Mammary epithelial cell (primary cell): Measurements from ENCODE around the gene TRPV3.

Experiments used
- EZH2 ChIP-seq: IDR thresholded peaks from 2 replicates; pipeline ENCODE4 v1.6.1; 2012; ENCODE audit warnings: low read length, inconsistent platforms, borderline replicate concordance
- TF ChIP-seq, protein P1 (sequence below), 2 donors: IDR thresholded peaks in 1 of 2; conservative IDR thresholded peaks in 1 of 2; 2 replicates each; pipeline ENCODE4 v1.5.1; 2011 to 2012; ENCODE audit warnings: inconsistent platforms in 2 of 2, low read length in 2 of 2, mild to moderate bottlenecking in 2 of 2, control low read depth in 1 of 2, low read depth in 1 of 2; ENCODE audit not compliant: insufficient read depth in 1 of 2; ENCODE audit errors: extremely low read depth in 1 of 2

- TF ChIP-seq EZH2, result no peak
- TF ChIP-seq, protein P1, sequence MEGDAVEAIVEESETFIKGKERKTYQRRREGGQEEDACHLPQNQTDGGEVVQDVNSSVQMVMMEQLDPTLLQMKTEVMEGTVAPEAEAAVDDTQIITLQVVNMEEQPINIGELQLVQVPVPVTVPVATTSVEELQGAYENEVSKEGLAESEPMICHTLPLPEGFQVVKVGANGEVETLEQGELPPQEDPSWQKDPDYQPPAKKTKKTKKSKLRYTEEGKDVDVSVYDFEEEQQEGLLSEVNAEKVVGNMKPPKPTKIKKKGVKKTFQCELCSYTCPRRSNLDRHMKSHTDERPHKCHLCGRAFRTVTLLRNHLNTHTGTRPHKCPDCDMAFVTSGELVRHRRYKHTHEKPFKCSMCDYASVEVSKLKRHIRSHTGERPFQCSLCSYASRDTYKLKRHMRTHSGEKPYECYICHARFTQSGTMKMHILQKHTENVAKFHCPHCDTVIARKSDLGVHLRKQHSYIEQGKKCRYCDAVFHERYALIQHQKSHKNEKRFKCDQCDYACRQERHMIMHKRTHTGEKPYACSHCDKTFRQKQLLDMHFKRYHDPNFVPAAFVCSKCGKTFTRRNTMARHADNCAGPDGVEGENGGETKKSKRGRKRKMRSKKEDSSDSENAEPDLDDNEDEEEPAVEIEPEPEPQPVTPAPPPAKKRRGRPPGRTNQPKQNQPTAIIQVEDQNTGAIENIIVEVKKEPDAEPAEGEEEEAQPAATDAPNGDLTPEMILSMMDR (conservative IDR thresholded peaks at IDR 0.05 in 1 of 2, IDR thresholded peaks at IDR 0.05 in 1 of 2; ENCODE audit: extremely low read depth in 1 of 2, insufficient read depth in 1 of 2, low read depth in 1 of 2, low read length in 2 of 2), result no peak
These were observed 17.9 kb upstream of the TRPV3 start for GRCh38 chr17:3575511-3575910.
